ENCODE data around the gene PLEKHH1.

DNA sequence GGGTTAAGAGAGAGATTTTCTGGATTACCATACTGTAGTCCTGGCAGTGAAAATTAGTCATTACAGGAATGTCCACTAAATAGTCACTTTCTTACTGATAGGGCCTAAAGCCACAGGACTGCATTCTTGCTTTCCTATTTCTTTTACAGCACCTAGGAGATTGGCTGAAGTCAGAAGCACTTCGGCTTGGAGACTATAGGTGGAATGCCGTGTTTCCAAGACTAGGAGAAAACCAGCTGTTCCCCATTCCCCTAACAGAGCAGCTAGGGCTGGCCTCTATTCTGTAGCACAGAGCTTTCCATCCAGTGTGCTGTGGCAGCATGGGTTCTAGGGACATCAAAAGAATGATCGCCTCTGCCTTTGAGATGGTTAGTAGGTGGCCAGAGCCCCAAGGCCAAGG, 51.9 kb downstream of the PLEKHH1 start:
- TF ChIP-seq, protein P1, sequence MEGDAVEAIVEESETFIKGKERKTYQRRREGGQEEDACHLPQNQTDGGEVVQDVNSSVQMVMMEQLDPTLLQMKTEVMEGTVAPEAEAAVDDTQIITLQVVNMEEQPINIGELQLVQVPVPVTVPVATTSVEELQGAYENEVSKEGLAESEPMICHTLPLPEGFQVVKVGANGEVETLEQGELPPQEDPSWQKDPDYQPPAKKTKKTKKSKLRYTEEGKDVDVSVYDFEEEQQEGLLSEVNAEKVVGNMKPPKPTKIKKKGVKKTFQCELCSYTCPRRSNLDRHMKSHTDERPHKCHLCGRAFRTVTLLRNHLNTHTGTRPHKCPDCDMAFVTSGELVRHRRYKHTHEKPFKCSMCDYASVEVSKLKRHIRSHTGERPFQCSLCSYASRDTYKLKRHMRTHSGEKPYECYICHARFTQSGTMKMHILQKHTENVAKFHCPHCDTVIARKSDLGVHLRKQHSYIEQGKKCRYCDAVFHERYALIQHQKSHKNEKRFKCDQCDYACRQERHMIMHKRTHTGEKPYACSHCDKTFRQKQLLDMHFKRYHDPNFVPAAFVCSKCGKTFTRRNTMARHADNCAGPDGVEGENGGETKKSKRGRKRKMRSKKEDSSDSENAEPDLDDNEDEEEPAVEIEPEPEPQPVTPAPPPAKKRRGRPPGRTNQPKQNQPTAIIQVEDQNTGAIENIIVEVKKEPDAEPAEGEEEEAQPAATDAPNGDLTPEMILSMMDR (IDR thresholded peaks at IDR 0.05; ENCODE audit: low read depth, low read length): no peak
- TF ChIP-seq POLR2A (IDR thresholded peaks at IDR 0.05; ENCODE audit: extremely low read depth, insufficient read length): no peak

Data from NB4 (cell line).